GM20431 (cell line): Measurements from ENCODE around the gene LYPD6B.

Experiments used
- in situ Hi-C: fragments of 300-500 bp; cut with MseI, MboI; formaldehyde crosslinking; loops from one replicate; pipeline ENCODE4 v1.15.0; 2020; ENCODE audit warnings: low sequenced_read_pairs; ENCODE audit not compliant: unreplicated experiment

Gene LYPD6B

DNA sequence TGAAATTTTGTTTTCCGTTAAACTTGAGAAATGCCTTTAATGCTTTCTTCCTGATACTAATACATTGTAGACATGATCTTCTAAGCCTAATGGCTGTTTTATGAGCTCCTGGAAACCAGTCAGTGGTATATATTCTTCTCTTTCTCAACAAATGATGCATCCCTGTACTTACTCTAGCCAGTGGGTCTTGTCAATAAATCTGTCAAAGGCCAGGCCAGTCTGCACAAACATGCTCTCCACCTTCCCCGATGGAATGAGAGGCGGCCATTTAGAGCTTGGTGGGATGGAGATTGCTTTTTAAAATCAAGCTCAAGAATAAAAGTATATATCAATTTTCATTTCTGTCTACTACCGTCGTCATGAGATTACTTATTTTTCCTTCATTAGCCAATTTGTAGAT lies 140.1 kb downstream of the LYPD6B start:
- in situ Hi-C loops, result no loop called here

DNA sequence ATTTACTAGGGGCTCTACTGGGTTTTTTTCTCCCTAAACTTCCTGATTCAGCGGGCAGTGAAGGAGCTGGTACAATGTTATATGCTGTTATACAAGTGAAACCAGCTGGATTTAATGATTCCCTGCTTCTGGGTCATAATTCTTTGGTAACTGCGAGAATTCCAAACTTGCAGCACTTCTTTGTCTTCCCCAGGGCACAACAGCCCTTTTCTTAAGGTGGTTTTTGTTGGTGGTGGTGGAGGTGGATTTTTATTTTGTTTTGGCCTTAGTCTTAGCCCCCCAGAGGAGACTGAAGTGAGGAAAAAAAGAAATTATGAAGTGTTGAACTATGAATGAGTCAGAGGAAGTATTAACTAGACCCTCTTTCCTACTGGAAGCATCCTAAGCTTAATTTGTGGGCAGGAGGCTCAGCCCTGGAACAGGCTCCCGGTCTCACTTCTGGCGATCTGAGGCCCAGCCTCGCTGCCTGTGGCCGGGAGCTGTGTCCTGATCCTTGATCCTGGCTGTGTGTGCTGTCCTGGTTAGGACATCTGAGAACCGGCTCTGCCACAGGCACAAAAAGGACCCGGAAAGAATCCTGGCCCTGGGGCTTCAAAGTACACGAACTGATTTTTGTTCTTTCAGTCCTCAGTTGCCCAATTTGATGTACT lies 141.9 kb downstream of the LYPD6B start:
- in situ Hi-C loops, result no loop called here

DNA sequence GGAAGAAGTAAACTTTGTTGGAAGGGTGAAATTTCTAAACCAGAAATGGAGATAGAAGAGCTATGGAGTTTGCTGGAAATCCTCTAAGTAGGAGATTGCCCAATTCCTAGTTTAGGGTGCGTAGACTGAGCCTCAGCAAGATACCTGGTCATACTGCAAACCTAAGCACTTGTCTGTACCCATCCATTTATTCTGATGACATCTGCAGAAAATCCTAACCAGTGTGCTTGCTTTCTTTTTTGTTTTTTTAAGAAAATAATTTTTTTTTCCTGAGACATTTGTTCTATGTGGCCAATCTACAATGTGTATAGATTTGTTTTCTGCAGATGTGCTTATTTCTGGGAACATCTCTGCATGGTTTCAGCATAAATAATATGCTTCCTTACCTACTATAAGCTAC lies 144.7 kb downstream of the LYPD6B start:
- in situ Hi-C loops, result no loop called here

DNA sequence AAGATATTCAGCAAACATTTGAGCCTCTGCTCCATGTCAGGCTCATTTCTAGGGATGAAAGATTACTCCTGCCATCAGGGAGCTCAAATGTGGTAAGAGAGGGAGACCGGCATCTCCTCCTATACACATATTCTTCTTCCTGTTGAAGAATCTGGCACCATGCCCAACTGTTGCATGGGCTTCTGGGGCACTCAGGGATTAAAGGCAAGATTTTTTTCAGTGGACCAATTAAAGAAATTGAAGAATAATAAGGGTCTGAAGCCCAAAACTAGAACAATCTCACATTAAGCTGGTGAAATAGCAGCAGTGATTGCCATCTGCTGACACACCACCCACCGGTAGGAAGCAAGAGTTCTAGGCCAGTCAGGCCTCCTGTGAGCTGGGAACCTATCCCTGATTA lies 146.5 kb downstream of the LYPD6B start:
- in situ Hi-C loops, result no loop called here

DNA sequence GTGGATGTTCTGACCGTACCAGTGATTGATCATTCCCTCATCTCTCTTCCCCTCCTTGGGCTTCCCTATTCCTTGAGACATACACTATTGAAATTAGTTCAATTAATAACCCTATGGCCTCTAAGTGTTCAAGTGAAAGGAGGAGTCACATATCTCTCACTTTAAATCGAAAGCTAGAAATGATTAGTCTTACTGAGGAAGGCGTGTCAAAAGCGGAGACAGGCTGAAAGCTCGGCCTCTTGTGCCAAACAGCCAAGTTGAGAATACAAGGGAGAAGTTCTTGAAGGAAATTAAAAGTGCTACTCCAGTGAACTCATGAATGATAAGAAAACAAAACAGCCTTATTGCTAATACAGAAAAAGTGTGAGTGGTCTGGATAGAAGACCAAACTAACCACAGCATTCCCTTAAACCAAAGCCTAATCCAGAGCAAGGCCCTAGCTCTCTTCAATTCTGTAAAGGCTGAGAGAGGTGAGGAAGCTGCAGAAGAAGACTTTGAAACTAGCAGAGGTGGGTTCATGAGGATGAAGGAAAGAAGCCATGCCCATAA lies 147.5 kb downstream of the LYPD6B start:
- in situ Hi-C loops, result no loop called here

DNA sequence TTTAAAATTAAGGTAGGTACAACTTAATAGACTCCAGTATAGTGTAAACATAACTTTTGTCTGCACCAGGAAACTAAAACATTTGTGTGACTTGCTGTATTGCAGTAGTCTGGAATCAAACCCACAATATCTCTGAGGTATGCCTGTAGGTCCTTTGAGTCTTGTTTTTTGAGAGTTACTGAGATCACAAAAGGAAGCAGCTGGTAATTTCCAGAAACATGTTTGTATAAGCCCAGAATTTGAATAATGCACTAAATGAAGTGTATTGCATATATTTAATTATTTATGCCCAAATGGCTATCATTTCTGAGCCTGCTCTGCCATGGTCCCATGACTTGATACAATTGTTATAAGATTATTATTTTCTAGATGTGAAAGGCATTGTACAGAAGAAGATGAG lies 148.6 kb downstream of the LYPD6B start:
- in situ Hi-C loops, result no loop called here

DNA sequence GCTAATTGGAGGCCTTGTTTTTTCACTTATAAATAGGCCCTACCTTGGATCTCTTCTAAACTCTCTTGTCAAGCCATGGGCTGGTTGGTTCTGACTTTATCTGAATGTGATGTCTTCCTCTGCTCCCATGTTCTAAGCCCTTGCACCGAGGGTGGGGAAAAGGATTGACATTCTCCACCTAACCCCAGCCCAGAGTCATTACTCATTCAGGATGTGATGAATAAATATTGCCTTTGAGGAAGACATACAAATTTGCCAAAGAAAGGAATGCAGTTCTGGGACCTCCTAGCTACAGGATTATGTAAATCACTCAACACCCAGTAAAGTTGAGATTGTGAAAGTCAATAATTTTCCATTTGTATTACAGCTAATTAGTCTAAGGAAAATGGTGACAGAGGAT lies 149.8 kb downstream of the LYPD6B start:
- in situ Hi-C loops, result no loop called here

DNA sequence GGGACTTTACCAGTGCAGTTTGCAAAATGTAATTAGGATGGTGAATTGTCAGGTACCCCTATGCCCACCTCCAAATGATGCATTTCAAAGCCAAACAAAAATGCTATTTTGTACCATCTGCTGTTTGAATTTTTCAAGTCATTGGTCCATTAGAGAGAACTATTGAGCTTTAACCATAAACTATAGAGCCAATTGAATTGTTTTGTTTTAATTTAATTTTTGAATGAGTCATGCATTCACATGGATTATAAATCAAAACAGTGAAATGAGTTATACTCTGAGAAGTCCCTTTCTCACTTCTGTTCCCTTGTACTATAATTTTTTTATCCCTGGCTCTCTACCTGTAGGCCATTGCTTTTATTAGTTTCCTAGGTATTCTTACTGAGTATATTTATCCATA lies 151.3 kb downstream of the LYPD6B start:
- in situ Hi-C loops, result no loop called here

DNA sequence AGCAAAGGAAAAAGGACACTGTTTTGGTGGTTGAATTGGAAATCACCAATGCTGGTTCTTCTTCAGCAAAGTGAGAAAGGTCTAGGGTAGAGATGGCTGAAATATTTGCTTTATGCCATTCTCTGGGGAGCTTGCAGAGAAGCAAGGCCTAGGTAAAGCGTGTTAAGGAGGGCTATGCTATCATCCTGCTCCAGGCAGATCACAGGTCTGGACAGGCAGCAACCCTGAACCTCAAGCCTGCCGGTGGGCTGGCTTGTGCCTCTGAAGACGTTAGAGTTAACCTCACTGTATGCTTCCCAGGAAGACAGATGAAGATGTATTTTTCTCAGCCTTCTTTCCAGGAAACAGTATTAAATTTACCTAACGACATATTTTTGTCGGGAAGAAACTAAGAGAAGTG lies 153.4 kb downstream of the LYPD6B start:
- in situ Hi-C loops, result no loop called here

DNA sequence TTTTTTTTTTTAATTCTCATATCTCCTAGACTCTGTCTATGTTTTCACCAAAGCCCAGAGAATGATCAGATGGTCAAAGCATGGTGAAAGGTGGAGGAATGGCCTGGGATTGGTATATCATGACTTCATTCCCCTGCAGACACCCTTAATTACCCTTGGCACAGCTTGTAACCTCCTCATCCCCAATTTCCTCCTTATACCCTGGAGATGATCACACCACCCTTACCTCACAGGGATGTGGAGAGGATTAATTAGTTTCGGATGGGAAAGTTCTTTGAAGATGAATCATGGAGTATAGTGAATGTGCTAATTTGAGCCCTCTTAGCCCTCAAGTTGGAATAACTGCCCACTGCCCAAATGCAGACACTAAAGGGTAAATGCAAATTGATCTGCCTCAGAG lies 153.9 kb downstream of the LYPD6B start:
- in situ Hi-C loops, result no loop called here

DNA sequence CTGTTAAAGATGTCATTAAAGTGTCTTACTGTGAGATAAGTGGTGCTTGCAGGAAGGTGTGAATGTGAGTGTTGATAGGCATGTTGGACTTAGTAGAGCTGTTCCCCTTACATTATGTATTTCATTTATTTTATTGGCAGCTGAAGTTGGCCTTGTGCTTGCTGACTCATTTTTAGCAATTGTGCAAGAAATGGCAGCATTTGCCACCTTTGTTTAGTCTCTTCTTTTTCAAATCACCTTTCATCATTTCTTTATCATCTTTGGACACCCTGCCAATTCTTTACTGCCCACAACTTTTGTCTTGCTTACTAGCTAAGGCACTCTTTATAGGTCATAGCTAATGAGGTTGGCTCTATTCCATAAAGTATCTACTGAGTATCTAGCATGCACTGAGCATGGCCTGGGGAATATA lies 161.6 kb downstream of the LYPD6B start:
- in situ Hi-C loops, result no loop called here

DNA sequence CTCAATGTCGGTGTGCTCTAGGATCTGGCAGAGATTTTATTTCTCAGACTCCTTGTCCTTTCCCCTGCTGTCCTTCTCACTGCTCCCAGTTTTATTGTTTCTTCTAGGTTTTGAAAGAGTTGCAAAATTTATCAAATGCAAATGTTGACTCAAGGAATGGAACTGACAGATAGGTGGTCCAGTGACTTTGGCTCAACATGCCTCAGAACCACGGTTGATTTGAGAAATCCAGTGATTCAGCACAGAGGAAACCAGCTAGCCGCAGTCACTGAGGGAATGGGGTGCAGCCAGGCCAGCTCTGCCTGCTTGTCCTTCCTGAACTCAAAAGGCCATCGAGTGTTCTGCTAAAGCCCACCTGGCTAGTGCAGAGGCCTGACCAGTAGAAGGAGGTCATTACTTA lies 166.2 kb downstream of the LYPD6B start:
- in situ Hi-C loops, result no loop called here

DNA sequence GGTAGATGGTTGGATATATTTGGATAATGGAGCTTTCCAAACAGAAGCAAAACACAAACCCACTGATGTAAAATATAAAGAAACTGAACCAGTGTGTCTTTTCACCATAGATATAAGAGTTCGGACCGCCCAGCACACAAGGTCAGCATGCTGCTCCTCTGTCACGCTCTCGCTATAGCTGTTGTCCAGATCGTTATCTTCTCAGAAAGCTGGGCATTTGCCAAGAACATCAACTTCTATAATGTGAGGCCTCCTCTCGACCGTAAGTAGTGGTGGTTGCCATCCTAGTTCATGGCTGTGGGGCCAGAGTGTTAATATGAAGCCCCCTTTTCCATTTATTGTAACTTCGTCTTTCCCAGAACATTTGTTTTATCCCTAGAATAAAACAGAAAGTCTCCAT lies 166.6 kb downstream of the LYPD6B start:
- in situ Hi-C loops, result no loop called here

DNA sequence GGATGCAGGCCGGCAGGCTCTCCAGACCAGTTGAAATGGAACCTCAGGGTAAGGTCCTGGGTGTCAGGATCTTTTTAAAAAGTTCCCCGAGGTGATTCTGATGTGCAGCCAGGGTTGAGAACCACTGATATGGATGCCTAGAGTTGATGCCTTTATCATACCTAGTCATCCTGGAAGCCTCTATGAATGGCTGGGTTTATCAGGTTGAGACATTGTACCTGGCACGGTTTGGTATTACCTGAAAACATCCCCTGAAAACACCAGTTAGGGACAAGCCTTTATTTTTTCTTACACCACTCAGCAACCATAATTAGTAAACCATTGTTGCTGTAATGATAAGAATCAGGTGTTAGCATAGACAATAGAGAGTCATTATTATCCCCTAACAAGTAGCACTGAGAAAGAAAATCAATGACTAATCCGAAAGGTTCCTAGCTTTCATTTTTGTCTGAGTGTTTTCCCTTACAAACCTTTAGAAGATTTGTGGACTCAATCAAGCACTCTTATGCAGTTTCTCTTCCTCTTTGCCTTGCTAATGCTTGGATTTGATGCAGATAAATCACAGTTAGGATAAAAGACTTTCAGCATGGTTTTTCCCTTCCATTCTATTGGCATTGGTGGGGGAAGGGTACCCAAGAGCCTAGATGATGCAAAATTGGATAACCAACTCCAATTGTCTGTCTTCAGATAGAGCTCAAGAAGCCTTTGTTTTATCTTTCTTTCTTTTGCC lies 175.4 kb downstream of the LYPD6B start:
- in situ Hi-C loops, result no loop called here

DNA sequence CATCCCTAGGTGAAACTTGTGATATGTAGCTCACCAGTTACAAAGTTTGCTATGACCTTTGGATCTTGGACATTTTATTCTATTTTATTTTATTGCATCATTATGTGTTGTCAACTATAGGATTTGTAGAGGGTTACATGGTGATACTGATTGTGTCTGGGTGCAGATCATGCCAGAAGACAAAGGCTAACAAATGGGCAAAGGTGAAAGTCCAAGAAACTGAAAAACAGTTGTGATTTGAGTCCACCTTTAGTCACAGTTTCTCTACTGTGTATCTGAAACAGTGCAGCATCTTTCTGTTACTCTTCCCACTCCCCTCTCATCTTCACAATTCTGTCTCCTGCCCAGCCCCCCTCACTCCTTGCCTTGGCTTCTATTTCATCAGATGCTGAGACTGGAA lies 180.0 kb downstream of the LYPD6B start:
- in situ Hi-C loops, result no loop called here

DNA sequence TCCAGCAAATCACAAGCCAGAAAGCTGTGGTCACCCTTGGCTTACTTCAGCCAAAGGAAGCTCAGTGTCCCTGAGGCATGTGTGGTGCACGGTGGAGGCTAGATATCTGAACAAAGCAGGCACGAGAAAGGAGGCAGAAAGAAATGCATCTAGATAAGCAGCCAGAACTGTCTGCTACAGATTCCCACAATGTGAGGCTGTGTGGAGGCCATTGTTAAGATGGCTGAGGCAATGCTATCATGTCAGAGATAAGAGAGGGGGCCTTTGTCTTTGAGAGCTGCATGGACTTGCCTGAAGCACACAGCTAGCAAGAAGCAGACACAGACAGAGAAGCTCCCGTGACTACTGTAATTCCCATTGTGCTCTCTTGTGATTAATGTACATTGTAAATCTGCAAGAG lies 181.4 kb downstream of the LYPD6B start:
- in situ Hi-C loops, result no loop called here

DNA sequence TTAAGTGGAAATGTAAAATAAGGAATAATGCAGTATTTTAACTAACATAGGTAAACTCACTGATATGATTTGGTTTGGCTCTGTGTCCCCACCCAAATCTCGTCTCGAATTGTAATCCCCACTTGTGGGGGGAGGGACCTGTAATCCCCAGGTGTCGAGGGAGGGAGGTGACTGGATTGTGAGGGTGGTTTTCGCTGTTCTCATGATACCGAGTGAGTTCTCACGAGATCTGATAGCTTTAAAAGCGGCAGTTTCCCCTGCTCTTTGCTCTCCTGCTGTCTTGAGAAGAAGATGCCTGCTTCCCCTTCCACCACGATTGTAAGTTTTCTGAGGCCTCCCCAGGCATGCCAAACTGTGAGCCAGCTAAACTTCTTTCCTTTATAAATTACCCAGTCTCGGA lies 182.5 kb downstream of the LYPD6B start:
- in situ Hi-C loops, result no loop called here

DNA sequence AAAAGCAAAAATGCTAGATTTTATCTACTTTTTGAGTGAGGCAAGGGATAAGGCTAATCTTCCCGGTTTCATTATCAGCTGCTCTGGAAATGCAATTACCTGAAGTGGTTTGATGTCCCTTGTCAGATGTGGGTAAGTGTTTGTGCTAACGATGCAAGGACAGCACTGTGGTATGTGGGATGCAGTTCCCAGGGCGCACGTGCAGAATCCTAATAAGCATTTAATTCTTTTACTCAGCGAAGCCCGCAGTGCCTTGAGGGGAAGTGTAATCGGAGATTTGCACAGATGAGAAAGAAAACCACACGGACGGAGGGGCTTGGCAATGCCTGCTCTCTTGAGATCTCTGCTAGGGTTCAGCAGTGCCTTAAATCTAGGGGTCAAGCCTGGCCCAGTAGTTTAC lies 183.4 kb downstream of the LYPD6B start:
- in situ Hi-C loops, result no loop called here

DNA sequence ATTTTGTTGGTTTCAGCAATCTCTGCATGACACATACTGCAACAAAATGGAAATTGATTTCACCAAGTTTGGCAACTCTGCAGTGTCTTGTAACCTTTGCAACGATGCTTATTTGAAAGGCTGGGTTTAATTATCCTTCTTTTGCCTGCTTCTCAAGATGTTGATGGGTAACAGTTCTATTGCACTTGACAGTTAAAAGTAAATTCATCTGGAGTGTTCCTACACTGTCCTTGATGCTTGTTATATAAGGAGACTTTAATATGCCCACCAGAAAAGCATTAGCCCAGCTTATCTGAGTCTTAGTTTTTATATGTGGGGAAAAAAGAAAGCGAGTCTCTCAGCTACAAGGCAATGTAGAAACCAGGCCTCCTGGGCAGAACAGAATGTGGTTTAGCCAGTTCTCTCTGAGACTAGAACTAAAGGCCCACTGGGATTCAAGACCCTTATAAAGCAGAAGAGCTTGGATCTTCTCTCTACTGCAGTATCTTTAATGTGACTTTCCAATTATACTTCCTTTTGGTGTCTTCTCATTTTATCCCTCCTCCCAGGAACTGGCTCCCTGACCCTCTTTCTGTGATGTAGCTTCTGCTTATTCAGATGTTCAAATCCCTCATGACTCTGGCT lies 185.1 kb downstream of the LYPD6B start:
- in situ Hi-C loops, result no loop called here

DNA sequence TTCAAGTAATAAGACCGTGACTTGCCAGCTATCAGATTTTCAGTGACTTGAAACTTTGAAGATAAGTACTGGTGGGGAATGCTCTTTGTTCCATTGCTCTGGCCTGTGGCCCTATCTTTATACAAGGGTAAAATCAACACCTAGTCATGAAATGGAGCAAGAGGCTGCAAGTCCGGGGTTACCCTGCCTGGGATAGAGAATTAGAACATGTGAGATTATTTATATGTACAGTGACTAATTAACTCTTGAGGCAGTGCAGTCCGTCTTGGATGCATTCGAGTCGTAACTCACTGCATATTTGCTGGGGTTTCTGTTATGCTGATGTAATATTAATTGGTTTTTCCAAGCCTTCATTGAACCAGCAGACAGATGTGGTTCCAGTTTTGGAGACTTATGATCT lies 186.0 kb downstream of the LYPD6B start:
- in situ Hi-C loops, result no loop called here

DNA sequence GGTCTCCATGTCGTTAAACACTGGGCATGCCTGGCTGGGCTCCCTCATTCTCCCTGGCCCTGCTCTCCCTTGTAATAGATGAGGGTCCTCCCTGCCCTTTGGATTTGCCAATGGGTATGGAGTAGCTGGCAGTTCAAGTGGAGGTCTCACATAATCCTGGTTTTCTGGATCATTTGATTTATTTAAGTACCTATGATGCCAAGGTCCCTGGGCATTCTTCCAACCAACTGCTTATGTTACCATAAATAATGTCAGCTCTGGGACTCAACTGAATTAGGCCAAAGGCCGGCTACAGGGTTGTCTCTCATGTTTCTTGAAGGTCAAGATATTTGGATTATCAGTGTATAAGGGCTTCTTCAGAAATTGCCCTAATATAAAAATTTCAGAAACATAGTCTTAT lies 186.9 kb downstream of the LYPD6B start:
- in situ Hi-C loops, result no loop called here
